GM21619 (cell line): Measurements from ENCODE around the gene MIEN1.
"Not testable (repeated sequence)": the region's sequence is repeated elsewhere in the genome, so short reads cannot be mapped to it uniquely, and the experiment has no call there.

Source experiments
- ATAC-seq: cut with Tn5 transposase; IDR thresholded peaks from one replicate; pipeline ENCODE4 v1.9.1; 2021; ENCODE audit not compliant: unreplicated experiment

The MIEN1 gene

DNA sequence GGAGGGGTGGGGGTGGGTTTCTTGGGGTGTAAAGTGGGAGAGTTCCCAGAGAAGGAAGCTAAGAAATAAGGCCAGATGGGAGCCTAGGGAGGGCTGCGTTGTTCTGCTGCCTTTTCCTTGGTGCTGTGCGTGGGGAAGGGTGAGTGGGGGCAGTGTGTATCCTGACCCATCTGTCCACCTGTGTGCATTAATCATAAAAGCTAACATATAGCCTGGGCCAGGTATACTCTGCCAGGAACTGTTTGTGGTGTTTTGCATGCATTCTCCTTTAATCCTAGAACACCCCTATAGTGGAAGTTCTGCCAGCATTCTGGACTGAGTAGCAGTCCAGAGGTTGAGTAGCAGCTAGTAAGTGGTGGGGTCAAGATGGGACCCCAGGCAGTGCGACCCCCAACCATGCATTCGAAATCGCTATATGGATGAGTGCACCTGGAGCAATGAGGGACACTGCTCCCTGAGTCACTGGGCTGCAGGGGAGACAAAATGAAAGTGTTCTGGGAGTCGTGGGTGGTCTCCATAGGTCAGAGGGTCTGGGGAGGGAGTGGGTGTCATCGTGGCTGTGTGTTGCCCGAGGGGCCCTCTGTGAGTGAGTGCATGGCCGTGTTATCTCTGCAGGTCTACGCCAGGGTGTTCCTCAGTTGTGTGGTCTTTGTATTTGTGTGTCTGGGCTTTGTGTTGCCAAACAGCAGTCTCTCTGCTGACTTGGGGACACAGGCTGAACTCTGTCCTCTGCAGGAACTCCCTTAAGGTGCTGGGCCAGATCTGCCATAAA lies 29.1 kb downstream of the MIEN1 start:
- ATAC-seq, result no peak

GRCh38 chr17:39700148-39700987 lies 30.0 kb downstream of the MIEN1 start:
- no peak for ATAC-seq

GRCh38 chr17:39699818-39700147 lies 30.5 kb downstream of the MIEN1 start, which contains the start of gene ERBB2:
Gene ERBB2, plus strand, starts transcription at chr17:39700064. Its CDS starts 175 bp downstream, at chr17:39700239.
- no peak for ATAC-seq

GRCh38 chr17:39699157-39699817 lies 31.0 kb downstream of the MIEN1 start:
- not testable (repeated sequence) for ATAC-seq

DNA sequence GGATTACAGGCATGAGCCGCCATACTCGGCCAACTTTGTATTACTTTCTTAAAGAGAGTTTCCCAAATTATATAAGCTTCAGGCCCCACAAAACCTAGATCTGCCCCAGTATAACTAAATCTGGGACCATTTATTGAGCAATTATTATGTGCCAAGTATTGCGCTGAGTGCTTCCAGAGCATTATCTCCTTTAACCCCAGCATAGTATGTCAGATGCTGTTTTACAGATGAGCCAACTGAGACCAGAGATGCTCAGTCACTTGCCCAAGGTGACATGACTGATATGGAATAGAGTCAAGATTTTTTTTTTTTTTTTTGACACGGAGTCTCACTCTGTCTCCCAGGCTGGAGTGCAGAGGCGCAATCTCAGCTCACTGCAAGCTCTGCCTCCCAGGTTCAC lies 32.4 kb downstream of the MIEN1 start:
- no peak for ATAC-seq

DNA sequence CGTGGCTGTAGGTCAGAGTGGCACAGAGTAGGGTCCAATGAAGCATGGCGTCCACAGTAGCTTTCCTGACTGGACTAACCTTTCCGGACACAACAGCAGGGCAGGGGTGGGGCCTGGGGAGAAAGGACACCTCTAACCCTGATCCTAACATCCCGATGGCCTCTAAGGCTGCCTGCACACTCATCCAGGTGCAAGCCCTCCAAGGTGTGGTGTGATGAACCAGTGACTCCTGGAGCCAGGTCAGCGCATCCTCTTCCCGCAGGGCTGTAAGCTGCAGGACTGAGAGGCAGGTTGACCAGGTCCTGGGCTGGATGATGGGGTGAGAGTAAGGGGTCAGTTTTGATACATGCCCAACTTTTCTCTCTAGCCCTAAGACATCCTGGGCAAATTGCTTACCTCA lies 33.6 kb downstream of the MIEN1 start:
- ATAC-seq, result no peak

- ATAC-seq, result no peak
These were observed 35.2 kb downstream of the MIEN1 start for GRCh38 chr17:39695089-39695474.

DNA sequence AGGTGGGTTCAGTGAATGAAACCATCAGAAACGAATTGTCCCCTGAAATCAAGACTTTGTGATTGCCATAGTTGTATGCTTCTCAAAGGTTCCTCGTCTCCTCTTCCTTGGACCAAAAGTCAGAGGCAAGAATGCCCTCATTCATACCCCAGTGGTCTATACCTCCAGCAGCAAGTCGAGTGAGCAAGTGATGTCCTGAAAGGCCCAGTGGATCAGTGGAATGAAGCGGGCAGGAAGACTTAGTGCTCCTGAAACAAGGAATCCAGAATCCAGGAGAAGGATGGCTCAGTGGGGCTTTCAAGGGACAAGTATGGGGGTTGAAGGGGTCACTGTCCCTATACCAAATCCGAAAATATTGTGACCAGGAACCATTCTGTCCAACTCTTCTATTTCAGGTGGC lies 35.7 kb downstream of the MIEN1 start:
- ATAC-seq, result no peak

GRCh38 chr17:39688945-39689344 lies 41.4 kb downstream of the MIEN1 start:
- ATAC-seq, result no peak

DNA sequence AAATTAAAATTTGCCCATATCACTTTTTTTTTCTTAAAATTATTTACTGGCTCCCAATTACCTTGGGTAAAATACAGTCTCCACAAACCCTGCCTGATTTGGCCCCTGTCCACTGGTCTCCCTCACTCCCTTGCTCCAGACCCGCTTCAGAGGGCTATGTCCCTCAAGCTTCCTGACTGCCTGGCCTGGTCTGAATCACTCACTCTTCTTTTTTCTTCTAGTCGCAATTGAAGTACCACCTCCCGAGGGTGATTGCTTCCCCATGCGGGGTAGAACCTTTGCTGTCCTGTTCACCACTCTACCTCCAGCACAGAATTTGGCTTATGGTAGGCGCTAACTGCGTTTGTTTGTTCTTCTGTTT lies 41.9 kb downstream of the MIEN1 start:
- ATAC-seq, result no peak

- peak; percentile 81 for ATAC-seq
These were observed 42.5 kb downstream of the MIEN1 start, which contains the start of gene PGAP3 for GRCh38 chr17:39687546-39688474. Gene PGAP3, minus strand, starts transcription at chr17:39688057. Its CDS starts 43 bp downstream, at chr17:39688014.

DNA sequence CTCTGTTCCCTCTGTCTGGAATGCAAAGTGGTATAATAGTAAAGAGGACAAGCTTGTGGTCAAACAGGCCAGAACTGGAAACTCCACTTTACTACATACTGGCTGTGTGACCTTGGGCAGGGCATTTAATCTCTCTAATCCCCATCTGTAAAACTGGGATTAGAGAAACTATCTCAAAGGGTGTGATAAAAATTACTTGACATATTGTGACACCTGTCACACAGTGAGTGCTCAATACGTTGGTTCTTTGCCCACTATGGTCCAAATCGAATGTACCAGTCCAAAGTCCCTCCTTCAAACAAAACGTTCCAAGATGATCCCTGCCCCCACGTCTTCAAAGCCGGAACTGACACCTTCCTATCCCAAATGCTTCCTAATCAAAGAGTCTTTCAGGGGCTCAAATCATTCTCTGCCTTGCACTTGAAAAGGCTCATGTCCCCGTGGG lies 43.2 kb downstream of the MIEN1 start:
- no peak for ATAC-seq

DNA sequence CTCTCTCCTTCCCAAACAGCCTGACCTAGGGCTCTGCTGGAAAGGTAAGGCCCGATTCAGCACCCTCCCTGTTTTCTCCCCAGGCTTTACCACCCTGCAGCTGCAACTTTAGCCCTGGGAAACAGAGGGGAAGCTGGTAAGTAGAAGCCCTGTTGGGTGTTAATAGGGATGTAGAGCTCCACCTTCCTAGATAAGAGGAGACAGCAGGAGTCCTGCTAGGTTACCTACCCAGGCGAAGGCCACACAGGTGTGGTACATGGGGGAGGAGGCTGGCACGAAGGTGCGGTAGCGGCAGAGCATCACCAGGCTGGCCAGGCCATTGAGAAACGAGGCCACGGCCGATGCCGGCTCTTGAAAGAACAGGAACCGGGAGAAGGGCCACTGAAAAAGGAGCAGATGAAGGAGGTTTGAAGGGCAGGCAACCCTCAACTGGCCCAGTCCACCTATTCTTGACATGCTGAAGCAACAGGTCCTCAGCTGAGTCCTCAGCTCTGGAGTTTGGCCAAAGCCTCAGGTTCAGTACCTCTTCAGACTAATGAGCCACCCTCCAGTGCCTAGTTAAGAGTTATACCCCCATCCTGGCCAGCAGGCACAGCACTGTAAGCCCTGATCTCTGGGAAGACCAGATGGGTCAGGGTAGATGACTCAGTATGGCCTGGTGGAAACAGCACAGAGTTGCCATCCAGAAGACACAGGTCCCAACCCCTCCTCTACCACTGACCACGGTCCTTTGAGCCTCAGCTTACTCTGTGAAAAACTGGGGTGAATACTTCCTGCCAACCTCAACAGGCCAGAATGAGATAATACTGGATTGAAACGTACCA lies 45.8 kb downstream of the MIEN1 start:
- no peak for ATAC-seq

- ATAC-seq, result no peak
These were observed 46.9 kb downstream of the MIEN1 start for GRCh38 chr17:39683295-39683939.

DNA sequence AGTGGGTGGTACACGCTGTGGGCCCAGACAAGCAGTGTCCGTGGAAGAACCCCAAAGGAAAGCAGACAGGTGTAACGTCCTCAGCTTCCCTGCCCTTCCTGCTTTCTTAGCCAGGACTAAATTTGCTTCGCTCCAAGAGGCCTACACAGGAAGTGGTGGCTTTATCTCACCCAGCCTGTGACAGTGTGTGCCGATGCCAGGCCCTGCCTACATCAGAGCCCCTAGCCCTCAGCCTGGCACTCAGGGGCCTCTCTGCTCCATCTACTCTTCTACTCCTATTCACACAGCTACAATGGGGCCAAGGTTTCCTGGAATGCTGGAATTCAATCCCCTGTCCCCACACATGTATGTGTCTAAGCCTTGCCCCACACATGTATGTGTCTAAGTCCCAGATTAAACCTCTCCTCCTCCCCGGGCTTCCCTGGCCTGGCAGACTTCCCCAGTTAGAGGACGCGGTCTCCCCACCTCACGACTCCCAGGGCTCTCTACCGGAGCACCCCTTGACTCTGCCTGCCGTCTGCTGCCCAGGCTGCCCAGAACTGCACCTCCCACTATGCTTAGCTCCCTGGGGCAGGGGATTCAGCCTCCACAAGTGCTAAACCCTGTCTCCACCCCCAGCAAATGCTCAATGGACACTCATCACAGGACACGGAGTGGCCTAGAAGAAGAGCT lies 50.7 kb downstream of the MIEN1 start:
- no peak for ATAC-seq
